Gastrocnemius medialis (tissue), 4 donors: ENCODE measurements around the gene S100G. TPM values are rescaled to one million over a fixed set of nuclear protein-coding genes. Genes with fewer than 3 reads are reported as not detected.

Experiments
- ATAC-seq, 2 donors: fragments of 150-250 bp; one replicate each; pipeline ENCODE4 v1.9.1; 2016
- DNase-seq, 2 donors: peaks; one replicate each; pipeline ENCODE4 v3.0.0-alpha.2; 2019
- H3K27ac ChIP-seq, 4 donors: fragments of 200-600 bp; sonication (generic); 1 replicate in 1 of 4; 2 replicates in 3 of 4; pipeline ENCODE4 v1.5.1; 2016 to 2018; ENCODE audit warnings: mild to moderate bottlenecking in 2 of 4, moderate library complexity in 1 of 4
- H3K27me3 ChIP-seq, 3 donors: fragments of 200-600 bp; sonication (generic) in 2 of 3; 1 replicate in 1 of 3; 2 replicates in 2 of 3; pipeline versions ENCODE4 v1.5.1 to v1.6.0; 2016 to 2019; ENCODE audit warnings: mild to moderate bottlenecking in 1 of 3, moderate library complexity in 1 of 3
- H3K36me3 ChIP-seq, 2 donors: fragments of 200-600 bp; sonication (generic) in 1 of 2; one replicate each; pipeline ENCODE4 v1.5.1; 2017 to 2018
- H3K4me1 ChIP-seq, 2 donors: fragments of 200-600 bp; sonication (generic) in 1 of 2; one replicate each; pipeline ENCODE4 v1.5.1; 2016 to 2017; ENCODE audit warnings: mild to moderate bottlenecking in 2 of 2
- H3K4me3 ChIP-seq, 4 donors: fragments of 200-600 bp; sonication (generic) in 3 of 4; 1 replicate in 1 of 4; 2 replicates in 3 of 4; pipeline ENCODE4 v1.5.1; 2016 to 2019; ENCODE audit warnings: mild to moderate bottlenecking in 2 of 4
- H3K9me3 ChIP-seq, 3 donors: fragments of 200-600 bp; sonication (generic) in 2 of 3; 1 replicate in 1 of 3; 2 replicates in 2 of 3; pipeline ENCODE4 v1.5.1; 2016 to 2019
- POLR2A ChIP-seq, 2 donors: fragments of 450-650 bp; IDR thresholded peaks; one replicate each; pipeline ENCODE4 v1.6.1; 2017; ENCODE audit warnings: antibody characterized with exemption in 2 of 2, mild to moderate bottlenecking in 2 of 2, moderate library complexity in 2 of 2
- in situ Hi-C, 4 donors: fragments of 200-750 bp; cut with MboI; loops; one replicate each; pipeline versions ENCODE4 v1.15.0 to v1.8.0; 2017; ENCODE audit warnings: low sequenced_read_pairs in 4 of 4
- intact Hi-C: fragments of 100-400 bp; cut with DNase I; formaldehyde crosslinking; loops from one replicate; pipeline ENCODE4 v1.15.1; 2023; ENCODE audit warnings: low total_unique reads
- total RNA-seq, 4 donors: library from RNA; depleted of rRNA; stranded (reverse); fragments of >200 nt; gene quantifications; one replicate each; pipeline versions ENCODE4 v1.1.0 to v1.2.3, GENCODE V29; 2016
- TF ChIP-seq, protein P1 (sequence below), 5 experiments: fragments of 450-650 bp in 3 of 5; fragments of 200-600 bp in 2 of 5; sonication (generic) in 2 of 5; IDR thresholded peaks in 4 of 5; conservative IDR thresholded peaks in 1 of 5; 1 replicate in 4 of 5; 2 replicates in 1 of 5; pipeline ENCODE4 v1.5.1; 2016 to 2019; ENCODE audit warnings: antibody characterized with exemption in 5 of 5, mild to moderate bottlenecking in 3 of 5, moderate library complexity in 3 of 5

S100G gene
- total RNA-seq, 4 donors from 2014 or later: not detected

DNA sequence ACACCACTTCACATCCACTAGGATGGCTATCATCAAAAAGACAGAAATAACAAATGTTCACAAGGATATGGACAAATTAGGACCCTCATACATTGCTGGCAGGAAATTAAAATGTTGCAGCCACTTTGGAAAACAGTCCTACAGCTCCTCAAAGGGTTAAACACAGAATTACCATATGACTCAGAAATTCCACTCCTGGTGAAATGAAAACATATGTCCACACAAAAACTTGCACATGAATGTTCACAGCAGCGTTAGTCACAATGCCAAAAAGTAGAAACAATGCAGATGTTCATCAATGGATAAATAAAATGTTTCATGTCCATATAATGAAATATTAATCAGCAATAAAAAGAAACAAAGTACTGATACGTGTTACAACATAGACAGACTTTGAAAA is 15.1 kb downstream of the S100G start:
- ATAC-seq (no peak), DNase-seq (no peak)
- Histone ChIP-seq H3K9me3 (no peaks in the 10 kb centered on the region), H3K4me1 (no peaks in the 10 kb centered on the region), H3K36me3 (no peaks in the 10 kb centered on the region), H3K4me3 (no peak overlapping the region), H3K27ac (no peak overlapping the region), H3K27me3 (no peaks in the 10 kb centered on the region)
- in situ Hi-C loops (loop anchor here (10.0 to 25.0 kb wide), 2 partner anchors 228 to 230 kb away; no protein-coding TSS in a partner anchor), intact Hi-C loops (no loop called here)
- TF ChIP-seq, protein P1, sequence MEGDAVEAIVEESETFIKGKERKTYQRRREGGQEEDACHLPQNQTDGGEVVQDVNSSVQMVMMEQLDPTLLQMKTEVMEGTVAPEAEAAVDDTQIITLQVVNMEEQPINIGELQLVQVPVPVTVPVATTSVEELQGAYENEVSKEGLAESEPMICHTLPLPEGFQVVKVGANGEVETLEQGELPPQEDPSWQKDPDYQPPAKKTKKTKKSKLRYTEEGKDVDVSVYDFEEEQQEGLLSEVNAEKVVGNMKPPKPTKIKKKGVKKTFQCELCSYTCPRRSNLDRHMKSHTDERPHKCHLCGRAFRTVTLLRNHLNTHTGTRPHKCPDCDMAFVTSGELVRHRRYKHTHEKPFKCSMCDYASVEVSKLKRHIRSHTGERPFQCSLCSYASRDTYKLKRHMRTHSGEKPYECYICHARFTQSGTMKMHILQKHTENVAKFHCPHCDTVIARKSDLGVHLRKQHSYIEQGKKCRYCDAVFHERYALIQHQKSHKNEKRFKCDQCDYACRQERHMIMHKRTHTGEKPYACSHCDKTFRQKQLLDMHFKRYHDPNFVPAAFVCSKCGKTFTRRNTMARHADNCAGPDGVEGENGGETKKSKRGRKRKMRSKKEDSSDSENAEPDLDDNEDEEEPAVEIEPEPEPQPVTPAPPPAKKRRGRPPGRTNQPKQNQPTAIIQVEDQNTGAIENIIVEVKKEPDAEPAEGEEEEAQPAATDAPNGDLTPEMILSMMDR (IDR thresholded peaks at IDR 0.05 in 4 of 5, conservative IDR thresholded peaks at IDR 0.05 in 1 of 5): no peak
- no peak for TF ChIP-seq POLR2A (IDR thresholded peaks at IDR 0.05)

DNA sequence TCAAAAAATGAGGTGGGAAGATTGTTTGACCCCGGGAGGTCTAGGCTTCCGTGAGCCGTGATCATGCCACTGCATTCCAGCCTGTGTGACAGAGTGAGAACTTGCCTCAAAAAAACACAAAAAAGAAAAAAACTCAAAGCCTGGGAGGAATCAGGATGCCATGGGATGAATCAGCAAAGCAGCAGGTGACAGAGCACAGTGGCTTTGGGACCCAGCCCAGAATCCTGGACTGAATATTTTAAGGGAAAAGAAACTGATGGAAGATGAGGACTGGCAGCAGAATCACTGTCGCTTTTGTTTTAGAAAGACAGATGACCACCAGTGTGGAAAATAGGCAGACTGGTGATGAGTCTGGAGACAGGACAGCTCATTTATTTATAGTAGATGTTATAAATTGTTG is 16.6 kb downstream of the S100G start:
- TF ChIP-seq POLR2A (IDR thresholded peaks at IDR 0.05): no peak
- TF ChIP-seq, protein P1 (IDR thresholded peaks at IDR 0.05 in 4 of 5, conservative IDR thresholded peaks at IDR 0.05 in 1 of 5): no peak
- H3K9me3 ChIP-seq: no peaks in the 10 kb centered on the region
- ATAC-seq (no peak), DNase-seq (no peak)
- H3K4me1 ChIP-seq: no peaks in the 10 kb centered on the region
- H3K36me3 ChIP-seq: no peaks in the 10 kb centered on the region
- in situ Hi-C loops: loop anchor here (10.0 to 25.0 kb wide), 2 partner anchors 229 to 232 kb away; no protein-coding TSS in a partner anchor
- no peak overlapping the region for H3K4me3 ChIP-seq
- intact Hi-C loops: no loop called here
- no peaks in the 10 kb centered on the region for H3K27me3 ChIP-seq
- H3K27ac ChIP-seq: no peak overlapping the region

DNA sequence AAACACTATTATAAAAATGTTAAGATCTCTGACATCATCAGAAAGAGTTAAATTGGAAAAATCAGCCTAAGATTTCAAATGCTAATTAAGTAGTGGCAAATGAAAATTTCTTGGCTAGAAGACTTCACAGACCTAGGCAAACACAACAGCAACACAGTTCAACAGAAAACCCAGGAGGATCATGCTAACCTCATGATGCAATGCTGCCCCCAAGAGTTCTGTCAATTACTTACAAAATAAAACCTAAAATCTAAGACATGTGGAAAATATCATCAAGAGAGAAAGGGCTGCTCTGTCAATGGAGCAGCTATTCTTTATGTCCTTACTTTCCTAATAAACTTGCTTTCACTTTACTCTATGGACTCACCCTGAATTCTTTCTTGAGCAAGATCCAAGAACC is 21.0 kb downstream of the S100G start:
- intact Hi-C loops: loop anchor here (1.0 kb wide), 1 partner anchor 235 kb away; no protein-coding TSS in a partner anchor
- Histone ChIP-seq H3K36me3 (no peaks in the 10 kb centered on the region), H3K4me3 (no peak overlapping the region), H3K9me3 (no peaks in the 10 kb centered on the region), H3K4me1 (no peaks in the 10 kb centered on the region), H3K27ac (no peak overlapping the region), H3K27me3 (peaks cover 0 to 4% (median 0%) of the 10 kb centered on the region in 3 donors)
- in situ Hi-C loops: loop anchor here in 2 of 4 donors (25.0 kb wide), 1 partner anchor 234 kb away; no protein-coding TSS in a partner anchor
- DNase-seq (peak in 1 of 2 donors; percentile 3), ATAC-seq (no peak)
- no peak for TF ChIP-seq POLR2A (IDR thresholded peaks at IDR 0.05)
- TF ChIP-seq, protein P1 (IDR thresholded peaks at IDR 0.05 in 4 of 5, conservative IDR thresholded peaks at IDR 0.05 in 1 of 5): peak in 2 of 5 experiments; percentile 19 to 39

DNA sequence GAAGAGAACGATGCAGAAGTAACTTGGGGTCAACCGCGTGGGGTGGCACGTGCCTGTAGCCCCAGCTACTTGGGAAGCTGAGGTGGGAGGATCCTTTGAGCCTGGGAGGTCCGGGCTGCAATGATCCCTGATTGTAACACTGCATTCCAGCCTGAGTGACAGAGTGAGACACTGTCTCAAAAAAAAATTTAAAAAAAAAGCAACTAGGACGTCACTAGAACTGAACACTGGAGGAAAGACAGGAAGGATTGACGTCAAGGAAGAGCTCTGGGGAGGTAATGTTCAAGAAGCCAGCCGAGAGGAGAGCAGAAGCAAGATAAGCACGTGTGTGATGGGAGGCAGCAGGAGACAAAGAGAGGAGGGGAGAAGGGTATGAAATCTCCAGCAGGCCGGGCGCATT is 28.7 kb downstream of the S100G start:
- no peak overlapping the region for H3K4me3 ChIP-seq
- no peaks in the 10 kb centered on the region for H3K4me1 ChIP-seq
- intact Hi-C loops (no loop called here), in situ Hi-C loops (no loop called here)
- peaks cover 0 to 11% of the 10 kb centered on the region in 2 donors for H3K36me3 ChIP-seq
- H3K27ac ChIP-seq: no peak overlapping the region
- no peak for DNase-seq
- H3K27me3 ChIP-seq: peaks cover 0 to 4% (median 0%) of the 10 kb centered on the region in 3 donors
- H3K9me3 ChIP-seq: no peaks in the 10 kb centered on the region
- no peak for ATAC-seq
- TF ChIP-seq POLR2A (IDR thresholded peaks at IDR 0.05): no peak
- TF ChIP-seq, protein P1 (IDR thresholded peaks at IDR 0.05 in 4 of 5, conservative IDR thresholded peaks at IDR 0.05 in 1 of 5): no peak
